NT2/D1 (cell line): ENCODE data around the gene DMTF1.

Experiments
- SUZ12 ChIP-seq: IDR thresholded peaks from 2 replicates; pipeline ENCODE4 v1.6.1; 2011; ENCODE audit not compliant: insufficient read length, insufficient read depth; ENCODE audit errors: extremely low read depth
- YY1 ChIP-seq: IDR thresholded peaks from 2 replicates; pipeline ENCODE4 v1.6.1; 2011; ENCODE audit not compliant: insufficient read length, insufficient read depth
- ZNF274 ChIP-seq: IDR thresholded peaks from 2 replicates; pipeline ENCODE4 v1.6.1; 2011; ENCODE audit warnings: mild to moderate bottlenecking, low read depth, low read length

DNA sequence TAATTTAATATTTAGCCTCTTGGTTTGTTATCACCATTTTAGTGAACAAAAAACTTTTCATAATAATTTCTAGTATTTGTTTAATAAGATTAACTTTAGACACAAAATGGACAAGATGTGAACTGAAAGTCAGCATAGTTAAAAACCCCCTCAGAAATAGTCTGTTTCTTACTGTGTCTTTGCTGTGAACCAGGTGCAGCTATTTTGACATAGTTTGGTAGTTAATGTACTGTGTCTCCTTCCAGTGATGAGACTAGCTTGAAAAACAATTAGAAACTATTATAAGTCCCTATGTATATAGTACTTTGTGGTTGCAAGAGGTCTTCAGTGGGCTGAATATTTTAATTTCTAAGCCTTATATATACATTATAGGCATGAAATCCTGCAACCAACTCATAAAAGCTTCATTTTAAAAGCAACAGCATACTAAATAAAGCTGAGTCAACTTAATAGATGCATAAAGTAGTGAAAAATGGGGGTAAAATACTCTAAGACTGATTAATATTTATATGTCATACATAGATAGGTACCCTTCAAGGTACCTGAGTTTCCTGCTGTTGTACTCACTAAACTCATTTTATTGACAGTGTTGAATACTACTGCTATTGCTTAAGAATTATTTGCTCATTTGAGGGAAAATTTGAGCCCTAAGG lies 19.2 kb downstream of the DMTF1 start:
- TF ChIP-seq YY1 (no peak), ZNF274 (no peak), SUZ12 (no peak)
